ENCODE results near the gene CELA2A.
"Not testable (repeated sequence)": the region's sequence is repeated elsewhere in the genome, so short reads cannot be mapped to it uniquely, and the experiment has no call there.

Gene CELA2A

DNA sequence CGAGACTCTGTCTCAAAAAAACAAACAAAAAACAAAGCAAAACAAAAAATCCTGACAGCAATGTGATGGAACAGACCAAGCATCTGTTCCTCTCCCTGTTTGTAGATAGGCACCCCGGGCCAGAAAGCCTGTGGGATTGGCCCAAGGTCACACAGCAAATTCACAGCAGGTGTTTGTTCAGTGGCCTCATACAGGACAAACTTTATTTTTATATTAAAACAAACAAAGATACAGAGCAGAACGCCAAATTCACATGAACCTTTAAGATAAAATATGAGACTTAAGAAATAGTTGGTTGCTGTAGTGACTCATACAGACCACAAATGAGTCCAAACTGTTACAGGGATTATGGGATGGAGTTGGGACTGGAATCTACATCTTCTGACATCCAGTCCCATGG lies 2.3 kb upstream of the CELA2A start:
- Histone ChIP-seq H3K36me3 (ENCODE audit: control insufficient read depth, insufficient read depth, low read length) (no peaks in the 10 kb centered on the region), H3K4me1 (ENCODE audit: control insufficient read depth, insufficient read depth, low read length) (no peaks in the 10 kb centered on the region), H3K27ac (ENCODE audit: insufficient read depth, low read depth, low read length, poor library complexity, severe bottlenecking) (no peak overlapping the region), H3K9me3 (ENCODE audit: control insufficient read depth, low read length) (no peaks in the 10 kb centered on the region), H3K27me3 (ENCODE audit: control insufficient read depth, insufficient read depth, low read length, poor library complexity, severe bottlenecking) (no peaks in the 10 kb centered on the region), H3K4me3 (ENCODE audit: insufficient read depth, low read depth, low read length) (no peak overlapping the region)
- 86 to 94% methylated on average over 2 to 3 of the region's 3 CpGs for WGBS, 2 experiments

DNA sequence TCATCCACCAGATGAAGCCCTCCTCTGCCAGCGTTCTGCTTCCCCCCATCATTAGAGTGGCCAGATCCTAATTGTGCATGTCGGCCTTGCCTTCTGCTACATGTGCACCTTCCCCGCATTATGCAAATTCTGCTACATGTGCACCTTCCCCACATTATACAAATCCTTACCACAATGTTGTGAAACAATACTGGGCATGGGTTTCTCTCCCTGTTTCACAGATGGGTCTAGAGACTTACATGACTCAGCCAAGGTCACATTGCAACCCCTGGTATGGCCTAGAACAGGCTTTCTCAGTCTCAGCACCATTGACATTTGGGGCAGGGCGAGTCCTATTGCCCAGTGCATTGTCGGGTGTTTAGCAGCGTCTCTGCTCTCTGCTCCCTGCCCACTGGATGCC lies 1.0 kb upstream of the CELA2A start:
- no peaks in the 10 kb centered on the region for H3K4me1 ChIP-seq (ENCODE audit: control insufficient read depth, insufficient read depth, low read length)
- no peaks in the 10 kb centered on the region for H3K9me3 ChIP-seq (ENCODE audit: control insufficient read depth, low read length)
- no peaks in the 10 kb centered on the region for H3K27me3 ChIP-seq (ENCODE audit: control insufficient read depth, insufficient read depth, low read length, poor library complexity, severe bottlenecking)
- H3K4me3 ChIP-seq (ENCODE audit: insufficient read depth, low read depth, low read length): no peak overlapping the region
- H3K36me3 ChIP-seq (ENCODE audit: control insufficient read depth, insufficient read depth, low read length): no peaks in the 10 kb centered on the region
- 64 to 69% methylated on average over 6 of the region's 6 CpGs for WGBS, 2 experiments
- H3K27ac ChIP-seq (ENCODE audit: insufficient read depth, low read depth, low read length, poor library complexity, severe bottlenecking): no peak overlapping the region

DNA sequence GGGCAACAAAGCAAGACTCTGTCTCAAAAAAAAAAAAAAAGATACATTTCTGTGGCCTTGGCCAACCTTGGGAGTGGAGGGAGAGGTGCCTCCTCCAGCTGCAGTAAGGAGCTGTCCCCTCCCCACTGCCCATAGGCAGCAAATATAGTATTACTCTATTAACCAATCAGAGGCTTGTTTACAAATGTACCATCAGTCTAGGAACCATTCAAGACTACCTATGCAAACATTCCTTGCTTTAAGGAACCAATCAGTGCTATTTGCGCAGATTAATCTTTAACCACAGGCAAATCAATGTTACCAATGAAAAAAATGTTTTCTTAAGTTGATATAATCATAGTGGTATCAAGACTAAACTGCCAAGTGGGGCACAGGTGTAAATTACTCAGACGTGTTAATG lies 1.1 kb downstream of the CELA2A start:
- Histone ChIP-seq H3K36me3 (ENCODE audit: control insufficient read depth, insufficient read depth, low read length) (no peaks in the 10 kb centered on the region), H3K9me3 (ENCODE audit: control insufficient read depth, low read length) (no peaks in the 10 kb centered on the region), H3K4me1 (ENCODE audit: control insufficient read depth, insufficient read depth, low read length) (no peaks in the 10 kb centered on the region), H3K27me3 (ENCODE audit: control insufficient read depth, insufficient read depth, low read length, poor library complexity, severe bottlenecking) (no peaks in the 10 kb centered on the region), H3K27ac (ENCODE audit: insufficient read depth, low read depth, low read length, poor library complexity, severe bottlenecking) (no peak overlapping the region), H3K4me3 (ENCODE audit: insufficient read depth, low read depth, low read length) (no peak overlapping the region)
- WGBS, 2 experiments: 91 to 100% methylated on average over 1 to 2 of the region's 2 CpGs

DNA sequence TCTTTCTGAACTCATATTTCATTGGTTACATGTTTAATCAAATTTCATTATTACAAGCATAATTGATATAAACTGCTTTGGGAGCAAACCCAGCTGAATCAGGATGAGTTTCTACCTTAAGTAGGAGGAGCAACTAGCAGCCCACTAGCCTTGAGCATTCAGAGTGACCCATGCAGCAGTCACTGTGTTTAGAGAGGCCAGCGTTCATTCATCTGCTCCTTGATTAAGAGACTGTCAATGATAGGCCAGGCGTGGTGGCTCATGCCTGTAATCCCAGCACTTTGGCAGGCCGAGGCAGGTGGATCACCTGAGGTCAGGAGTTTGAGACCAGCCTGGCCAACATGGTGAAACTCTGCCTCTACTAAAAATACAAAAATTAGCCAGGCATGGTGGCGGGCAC lies 1.9 kb downstream of the CELA2A start:
- not testable (repeated sequence) for H3K9me3 ChIP-seq (ENCODE audit: control insufficient read depth, low read length); H3K27ac ChIP-seq (ENCODE audit: insufficient read depth, low read depth, low read length, poor library complexity, severe bottlenecking); H3K4me3 ChIP-seq (ENCODE audit: insufficient read depth, low read depth, low read length); H3K36me3 ChIP-seq (ENCODE audit: control insufficient read depth, insufficient read depth, low read length); H3K4me1 ChIP-seq (ENCODE audit: control insufficient read depth, insufficient read depth, low read length); H3K27me3 ChIP-seq (ENCODE audit: control insufficient read depth, insufficient read depth, low read length, poor library complexity, severe bottlenecking)
- WGBS, 2 experiments: 82 to 84% methylated on average over 4 of the region's 4 CpGs

DNA sequence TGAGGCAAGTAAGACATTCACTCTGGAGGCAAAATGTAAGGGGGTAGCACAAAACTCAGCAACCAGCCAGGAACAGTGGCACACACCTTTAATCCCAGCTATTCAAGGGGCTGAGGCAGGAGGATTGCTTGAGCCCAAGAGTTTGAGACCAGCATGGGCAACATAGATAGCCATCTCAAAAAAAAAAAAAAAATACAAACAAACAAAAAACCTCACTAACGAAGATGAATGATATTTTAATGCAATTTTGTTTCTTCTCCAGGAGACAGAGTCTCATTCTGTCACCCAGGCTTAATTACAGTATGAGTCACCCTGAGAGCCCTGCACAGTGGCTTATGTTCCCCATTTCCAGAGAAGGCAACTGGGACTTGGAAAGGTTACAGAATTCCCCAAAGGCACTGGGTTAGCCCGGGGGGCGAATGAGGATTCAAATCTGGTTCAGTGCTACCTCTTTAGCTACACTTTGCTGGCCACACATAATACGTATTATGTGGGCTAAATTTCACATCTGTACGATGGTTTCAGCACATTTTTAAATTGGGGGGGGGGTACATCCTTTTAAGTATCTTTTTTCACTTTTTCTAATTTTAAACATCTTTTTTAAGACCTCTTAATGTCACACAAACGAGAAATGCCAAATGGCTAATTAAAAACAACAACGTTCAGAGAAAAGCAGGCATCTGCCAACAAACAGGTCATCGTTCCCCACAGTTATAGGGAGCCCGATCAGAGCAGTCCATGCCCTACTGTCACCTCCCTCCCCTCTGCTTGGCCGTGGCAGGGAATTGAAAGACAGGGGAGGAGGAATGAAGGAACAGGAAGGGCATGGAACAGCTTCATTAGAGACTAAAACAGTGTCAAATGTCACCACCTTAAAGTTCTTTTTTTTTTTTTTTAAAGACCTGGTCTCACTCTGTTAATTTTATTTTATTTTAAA lies 3.5 kb downstream of the CELA2A start:
- Histone ChIP-seq H3K9me3 (ENCODE audit: control insufficient read depth, low read length) (no peaks in the 10 kb centered on the region), H3K27ac (ENCODE audit: insufficient read depth, low read depth, low read length, poor library complexity, severe bottlenecking) (no peak overlapping the region), H3K27me3 (ENCODE audit: control insufficient read depth, insufficient read depth, low read length, poor library complexity, severe bottlenecking) (no peaks in the 10 kb centered on the region)

DNA sequence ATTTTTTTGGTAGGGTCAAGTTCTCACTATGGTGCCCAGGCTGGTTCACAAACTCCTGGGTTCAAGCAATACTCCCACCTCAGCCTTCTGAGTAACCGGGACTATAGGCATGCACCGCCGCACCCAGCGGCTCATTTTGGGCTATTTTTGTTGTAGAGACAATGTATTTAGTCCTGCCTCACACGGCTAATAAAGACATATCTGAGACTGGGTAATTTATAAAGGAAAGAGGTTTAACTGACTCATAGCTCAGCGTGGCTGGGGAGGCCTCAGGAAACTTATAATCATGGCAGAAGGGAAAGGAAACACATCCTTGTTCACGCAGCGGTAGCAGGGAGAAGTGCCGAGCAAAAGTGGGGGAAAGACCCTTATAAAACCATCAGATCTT lies 4.2 kb downstream of the CELA2A start:
- no peaks in the 10 kb centered on the region for H3K27me3 ChIP-seq (ENCODE audit: control insufficient read depth, insufficient read depth, low read length, poor library complexity, severe bottlenecking)
- no peaks in the 10 kb centered on the region for H3K36me3 ChIP-seq (ENCODE audit: control insufficient read depth, insufficient read depth, low read length)
- no peak overlapping the region for H3K27ac ChIP-seq (ENCODE audit: insufficient read depth, low read depth, low read length, poor library complexity, severe bottlenecking)
- H3K9me3 ChIP-seq (ENCODE audit: control insufficient read depth, low read length): no peaks in the 10 kb centered on the region
- 92 to 93% methylated on average over 9 of the region's 9 CpGs for WGBS, 2 experiments
- no peaks in the 10 kb centered on the region for H3K4me1 ChIP-seq (ENCODE audit: control insufficient read depth, insufficient read depth, low read length)
- H3K4me3 ChIP-seq (ENCODE audit: insufficient read depth, low read depth, low read length): no peak overlapping the region

More for the DNA sequence above, 3.5 kb downstream of the CELA2A start:
- Histone ChIP-seq H3K4me3 (ENCODE audit: insufficient read depth, low read depth, low read length) (no peak overlapping the region), H3K36me3 (ENCODE audit: control insufficient read depth, insufficient read depth, low read length) (no peaks in the 10 kb centered on the region), H3K4me1 (ENCODE audit: control insufficient read depth, insufficient read depth, low read length) (no peaks in the 10 kb centered on the region)
- WGBS, 2 experiments: 85 to 92% methylated on average over 9 to 10 of the region's 10 CpGs

DNA sequence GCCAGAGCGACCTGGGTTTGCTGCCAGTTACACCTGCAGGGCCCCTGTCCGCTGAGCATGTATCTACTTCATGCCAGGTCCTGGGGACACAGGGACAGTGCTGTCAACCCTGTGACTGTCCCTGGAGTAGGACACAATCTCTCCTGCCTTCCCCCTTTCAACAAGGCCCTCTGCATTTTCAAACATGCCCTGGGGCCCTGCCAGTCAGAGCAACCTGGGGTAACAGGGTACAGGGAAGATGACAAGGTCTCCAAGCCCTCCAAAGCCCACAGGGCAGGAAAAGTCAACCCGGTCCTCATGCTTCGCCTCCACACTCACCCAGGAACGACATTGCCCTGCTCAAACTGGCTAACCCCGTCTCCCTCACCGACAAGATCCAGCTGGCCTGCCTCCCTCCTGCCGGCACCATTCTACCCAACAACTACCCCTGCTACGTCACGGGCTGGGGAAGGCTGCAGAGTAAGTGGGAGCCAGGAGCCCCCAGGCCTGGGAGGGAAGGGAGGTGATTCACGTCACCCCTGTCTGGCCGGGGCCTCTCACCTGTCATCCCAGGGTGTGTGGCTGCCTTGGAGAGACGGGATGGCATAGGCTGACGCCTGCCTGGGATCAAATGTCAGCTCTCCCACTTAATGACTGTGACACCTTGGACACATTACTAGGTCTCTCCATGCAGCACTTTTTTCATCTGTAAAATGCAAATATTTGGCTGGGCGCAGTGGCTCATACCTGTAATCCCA lies 6.7 kb downstream of the CELA2A start:
- H3K27me3 ChIP-seq (ENCODE audit: control insufficient read depth, insufficient read depth, low read length, poor library complexity, severe bottlenecking); H3K9me3 ChIP-seq (ENCODE audit: control insufficient read depth, low read length); H3K4me3 ChIP-seq (ENCODE audit: insufficient read depth, low read depth, low read length); H3K36me3 ChIP-seq (ENCODE audit: control insufficient read depth, insufficient read depth, low read length); H3K4me1 ChIP-seq (ENCODE audit: control insufficient read depth, insufficient read depth, low read length); H3K27ac ChIP-seq (ENCODE audit: insufficient read depth, low read depth, low read length, poor library complexity, severe bottlenecking): not testable (repeated sequence)
- 80 to 84% methylated on average over 9 to 12 of the region's 15 CpGs for WGBS, 2 experiments

DNA sequence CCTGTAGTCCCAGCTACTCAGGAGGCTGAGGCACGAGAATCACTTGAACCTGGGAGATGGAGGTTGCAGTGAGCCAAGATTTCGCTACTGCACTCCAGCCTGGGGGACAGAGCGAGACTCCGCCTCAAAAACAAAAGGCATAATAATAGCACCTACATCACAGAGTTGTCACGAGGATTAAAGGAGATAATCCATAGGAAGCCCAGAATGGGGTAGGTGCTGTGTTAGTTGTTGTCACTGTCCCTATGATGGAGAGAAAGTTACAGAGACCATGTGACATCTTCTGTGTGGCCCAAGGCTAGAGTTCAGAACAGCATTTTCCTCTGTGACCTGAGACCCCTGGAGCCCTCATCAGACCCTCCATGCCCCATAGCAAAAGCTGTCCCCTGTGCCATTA lies 7.4 kb downstream of the CELA2A start:
- not testable (repeated sequence) for H3K27me3 ChIP-seq (ENCODE audit: control insufficient read depth, insufficient read depth, low read length, poor library complexity, severe bottlenecking); H3K4me1 ChIP-seq (ENCODE audit: control insufficient read depth, insufficient read depth, low read length); H3K9me3 ChIP-seq (ENCODE audit: control insufficient read depth, low read length); H3K36me3 ChIP-seq (ENCODE audit: control insufficient read depth, insufficient read depth, low read length); H3K4me3 ChIP-seq (ENCODE audit: insufficient read depth, low read depth, low read length); H3K27ac ChIP-seq (ENCODE audit: insufficient read depth, low read depth, low read length, poor library complexity, severe bottlenecking)
- WGBS, 2 experiments: 87 to 88% methylated on average over 5 of the region's 5 CpGs

DNA sequence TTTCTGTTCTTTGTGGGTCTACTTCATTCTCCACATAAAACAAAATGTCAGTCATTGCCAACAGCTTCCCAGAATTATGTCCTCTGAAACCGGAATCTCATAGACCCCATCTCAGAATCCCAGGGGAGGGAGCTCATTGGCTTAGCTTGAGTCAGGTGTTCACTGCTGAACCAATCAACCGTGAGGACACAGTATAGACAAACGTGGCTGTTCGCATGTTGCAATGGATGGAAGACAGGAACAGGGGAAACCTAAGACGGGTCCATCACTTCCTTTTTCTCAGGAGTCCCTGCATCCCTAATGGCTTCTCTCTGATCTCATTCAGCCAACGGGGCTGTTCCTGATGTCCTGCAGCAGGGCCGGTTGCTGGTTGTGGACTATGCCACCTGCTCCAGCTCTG lies 9.1 kb downstream of the CELA2A start:
- H3K36me3 ChIP-seq (ENCODE audit: control insufficient read depth, insufficient read depth, low read length): no peaks in the 10 kb centered on the region
- WGBS, 2 experiments: 90 to 92% methylated on average over 7 of the region's 7 CpGs
- H3K4me1 ChIP-seq (ENCODE audit: control insufficient read depth, insufficient read depth, low read length): no peaks in the 10 kb centered on the region
- H3K27me3 ChIP-seq (ENCODE audit: control insufficient read depth, insufficient read depth, low read length, poor library complexity, severe bottlenecking): no peaks in the 10 kb centered on the region
- H3K27ac ChIP-seq (ENCODE audit: insufficient read depth, low read depth, low read length, poor library complexity, severe bottlenecking): no peak overlapping the region
- no peaks in the 10 kb centered on the region for H3K9me3 ChIP-seq (ENCODE audit: control insufficient read depth, low read length)
- H3K4me3 ChIP-seq (ENCODE audit: insufficient read depth, low read depth, low read length): no peak overlapping the region

DNA sequence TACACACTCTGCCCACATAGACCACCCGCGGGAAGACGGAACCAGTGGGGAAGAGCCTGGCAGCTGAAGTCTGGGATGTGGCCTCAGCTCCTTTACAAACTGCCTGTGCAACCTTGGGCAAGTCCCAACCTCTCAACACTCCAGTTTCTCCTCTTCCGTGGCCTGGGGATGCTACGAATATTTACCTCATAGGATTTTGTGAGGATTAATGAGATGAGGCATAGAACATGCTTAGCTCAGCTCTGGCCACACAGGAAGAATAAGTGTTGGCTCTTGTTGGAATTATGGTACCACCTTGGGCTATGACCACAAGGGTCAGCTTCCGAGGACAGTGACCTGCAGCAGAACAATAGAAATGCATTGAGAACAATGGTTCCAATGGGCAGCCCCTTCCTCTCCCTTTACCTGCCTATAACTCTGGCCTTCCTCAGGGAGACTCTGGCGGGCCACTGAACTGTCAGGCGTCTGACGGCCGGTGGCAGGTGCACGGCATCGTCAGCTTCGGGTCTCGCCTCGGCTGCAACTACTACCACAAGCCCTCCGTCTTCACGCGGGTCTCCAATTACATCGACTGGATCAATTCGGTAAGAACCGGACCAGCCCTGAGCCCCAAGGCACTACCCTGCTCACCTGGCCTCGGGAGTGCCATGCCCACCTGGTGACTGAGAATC lies 10.6 kb downstream of the CELA2A start:
- not testable (repeated sequence) for H3K36me3 ChIP-seq (ENCODE audit: control insufficient read depth, insufficient read depth, low read length); H3K27ac ChIP-seq (ENCODE audit: insufficient read depth, low read depth, low read length, poor library complexity, severe bottlenecking); H3K9me3 ChIP-seq (ENCODE audit: control insufficient read depth, low read length); H3K4me1 ChIP-seq (ENCODE audit: control insufficient read depth, insufficient read depth, low read length); H3K4me3 ChIP-seq (ENCODE audit: insufficient read depth, low read depth, low read length); H3K27me3 ChIP-seq (ENCODE audit: control insufficient read depth, insufficient read depth, low read length, poor library complexity, severe bottlenecking)
- 95 to 97% methylated on average over 18 to 22 of the region's 22 CpGs for WGBS, 2 experiments

Measured in ectodermal cell (in vitro differentiated cells).